NCI-H748 (cell line): Measurements from ENCODE around the gene MYEOV.

Experiments used
- DNase-seq: peaks from one replicate; lab custom pipeline; 2025; ENCODE audit not compliant: unreplicated experiment; lab: John Stamatoyannopoulos, UW

MYEOV gene

GRCh38 chr11:69339041-69339733 lies 45.2 kb downstream of the MYEOV start:
- DNase-seq = no peak

- no peak for DNase-seq
Measured at GRCh38 chr11:69339983-69340565, 46.1 kb downstream of the MYEOV start.

GRCh38 chr11:69342588-69343330 lies 48.8 kb downstream of the MYEOV start:
- no peak for DNase-seq

GRCh38 chr11:69343401-69344321 lies 49.7 kb downstream of the MYEOV start:
- no peak for DNase-seq

GRCh38 chr11:69344570-69345145 lies 50.7 kb downstream of the MYEOV start:
- DNase-seq = no peak
